HepG2 (cell line): ENCODE measurements around the gene THRA. TPM values are rescaled to one million over a fixed set of nuclear protein-coding genes. Genes with fewer than 3 reads are reported as not detected.

Experiments used
- ISL2 ChIP-seq: sonication (generic); formaldehyde crosslinking; IDR thresholded peaks from 2 replicates; pipeline ENCODE4 v1.5.0; 2020; ENCODE audit warnings: missing genetic modification reagents
- KLF9 ChIP-seq: IDR thresholded peaks from 2 replicates; pipeline ENCODE4 v1.6.1; 2016; ENCODE audit warnings: low read depth
- PAF1 ChIP-seq: IDR thresholded peaks from 2 replicates; pipeline ENCODE4 v1.6.1; 2016; ENCODE audit warnings: missing genetic modification reagents, missing compliant biosample characterization
- PHF8 ChIP-seq: sonication (generic); formaldehyde crosslinking; IDR thresholded peaks from 2 replicates; pipeline ENCODE4 v1.5.0; 2020; ENCODE audit warnings: missing genetic modification reagents
- POLR2AphosphoS2 ChIP-seq: IDR thresholded peaks from 2 replicates; pipeline ENCODE4 v1.6.1; 2011; ENCODE audit warnings: low read depth, low read length, improper control_type of control experiment
- RNF219 ChIP-seq: sonication (generic); formaldehyde crosslinking; IDR thresholded peaks from 2 replicates; pipeline ENCODE4 v1.5.0; 2020; ENCODE audit warnings: mild to moderate bottlenecking, missing genetic modification reagents
- SNRNP70 ChIP-seq: fragments of 200-400 bp; formaldehyde crosslinking; IDR thresholded peaks from 2 replicates; pipeline ENCODE4 v1.6.1; 2017; ENCODE audit warnings: mild to moderate bottlenecking, low read depth, low read length, moderate library complexity
- SP2 ChIP-seq: sonication (generic); formaldehyde crosslinking; IDR thresholded peaks from 2 replicates; pipeline ENCODE4 v1.5.1; 2020; ENCODE audit warnings: mild to moderate bottlenecking, missing genetic modification reagents
- SYNCRIP ChIP-seq: fragments of 200-400 bp; formaldehyde crosslinking; IDR thresholded peaks from 2 replicates; pipeline ENCODE4 v1.6.1; 2018; ENCODE audit warnings: mild to moderate bottlenecking, low read depth, low read length; ENCODE audit not compliant: insufficient read depth
- TGIF2 ChIP-seq: IDR thresholded peaks from 2 replicates; pipeline ENCODE4 v1.6.1; 2016; ENCODE audit warnings: control low read depth, missing compliant biosample characterization
- TOE1 ChIP-seq: sonication (generic); formaldehyde crosslinking; IDR thresholded peaks from 2 replicates; pipeline ENCODE4 v1.4.0; 2020; ENCODE audit warnings: mild to moderate bottlenecking, missing genetic modification reagents
- ZNF101 ChIP-seq: sonication (generic); formaldehyde crosslinking; IDR thresholded peaks from 2 replicates; pipeline ENCODE4 v1.4.0; 2020; ENCODE audit warnings: mild to moderate bottlenecking, low read depth, missing genetic modification reagents, borderline replicate concordance
- ZNF143 ChIP-seq: sonication (generic); formaldehyde crosslinking; IDR thresholded peaks from 2 replicates; pipeline ENCODE4 v1.4.0; 2020; ENCODE audit warnings: missing genetic modification reagents
- ZNF432 ChIP-seq: sonication (generic); formaldehyde crosslinking; IDR thresholded peaks from 2 replicates; pipeline ENCODE4 v1.5.0; 2020; ENCODE audit warnings: missing genetic modification reagents, mild to moderate bottlenecking, borderline replicate concordance
- ZNF781 ChIP-seq: sonication (generic); formaldehyde crosslinking; IDR thresholded peaks from 2 replicates; pipeline ENCODE4 v1.5.1; 2020; ENCODE audit warnings: borderline replicate concordance, mild to moderate bottlenecking, missing genetic modification reagents; ENCODE audit errors: not compliant biosample characterization
- ZNF784 ChIP-seq: sonication (generic); formaldehyde crosslinking; IDR thresholded peaks from 2 replicates; pipeline ENCODE4 v1.5.1; 2020; ENCODE audit warnings: missing genetic modification reagents, mild to moderate bottlenecking, borderline replicate concordance
- ZSCAN29 ChIP-seq: sonication (generic); formaldehyde crosslinking; conservative IDR thresholded peaks from 2 replicates; pipeline ENCODE4 v1.4.0; 2020; ENCODE audit warnings: mild to moderate bottlenecking, missing genetic modification reagents
- polyA plus RNA-seq, 8 experiments: library from polyadenylated mRNA; depleted of rRNA in 3 of 8; stranded (reverse) in 7 of 8; unstranded in 1 of 8; fragments of >200 nt; fragmentation: Illumina TruSeq in 4 of 8; extraction: Trizol in 4 of 8; gene quantifications; 2 replicates each; pipeline versions ENCODE4 v1.2.1 to v1.2.3, GENCODE V29; 2011 to 2016; ENCODE audit warnings: low read depth in 4 of 8, missing spikeins in 1 of 8, mixed read lengths in 1 of 8; ENCODE audit not compliant: insufficient read depth in 1 of 8
- total RNA-seq, 5 experiments: library from RNA; depleted of rRNA; stranded (reverse); fragments of >200 nt; fragmentation: Illumina TruSeq; extraction: Trizol; gene quantifications; 2 replicates each; pipeline ENCODE4 v1.2.3, GENCODE V29; 2016; ENCODE audit warnings: low read depth in 1 of 5
- TF ChIP-seq, protein P1 (sequence below): IDR thresholded peaks from 2 replicates; pipeline ENCODE4 v1.4.0; 2020; ENCODE audit warnings: mild to moderate bottlenecking, missing genetic modification reagents
- TF ChIP-seq, protein P2 (sequence below): IDR thresholded peaks from 2 replicates; pipeline ENCODE4 v1.6.1; 2016; ENCODE audit warnings: mild to moderate bottlenecking, missing biosample characterization, missing genetic modification reagents
- TF ChIP-seq, protein P3 (sequence below): sonication (generic); formaldehyde crosslinking; IDR thresholded peaks from 2 replicates; pipeline ENCODE4 v1.5.0; 2020; ENCODE audit warnings: missing genetic modification reagents

THRA gene
- total and polyA plus RNA-seq, 2 of the 13 experiments (the other 11 are each of a cell fraction or from before 2014, with no cell fraction given): 8.0 to 9.9 TPM

GRCh38 chr17:40111221-40112128, 48.7 kb downstream of the THRA start (continued):
- TF ChIP-seq, protein P1, sequence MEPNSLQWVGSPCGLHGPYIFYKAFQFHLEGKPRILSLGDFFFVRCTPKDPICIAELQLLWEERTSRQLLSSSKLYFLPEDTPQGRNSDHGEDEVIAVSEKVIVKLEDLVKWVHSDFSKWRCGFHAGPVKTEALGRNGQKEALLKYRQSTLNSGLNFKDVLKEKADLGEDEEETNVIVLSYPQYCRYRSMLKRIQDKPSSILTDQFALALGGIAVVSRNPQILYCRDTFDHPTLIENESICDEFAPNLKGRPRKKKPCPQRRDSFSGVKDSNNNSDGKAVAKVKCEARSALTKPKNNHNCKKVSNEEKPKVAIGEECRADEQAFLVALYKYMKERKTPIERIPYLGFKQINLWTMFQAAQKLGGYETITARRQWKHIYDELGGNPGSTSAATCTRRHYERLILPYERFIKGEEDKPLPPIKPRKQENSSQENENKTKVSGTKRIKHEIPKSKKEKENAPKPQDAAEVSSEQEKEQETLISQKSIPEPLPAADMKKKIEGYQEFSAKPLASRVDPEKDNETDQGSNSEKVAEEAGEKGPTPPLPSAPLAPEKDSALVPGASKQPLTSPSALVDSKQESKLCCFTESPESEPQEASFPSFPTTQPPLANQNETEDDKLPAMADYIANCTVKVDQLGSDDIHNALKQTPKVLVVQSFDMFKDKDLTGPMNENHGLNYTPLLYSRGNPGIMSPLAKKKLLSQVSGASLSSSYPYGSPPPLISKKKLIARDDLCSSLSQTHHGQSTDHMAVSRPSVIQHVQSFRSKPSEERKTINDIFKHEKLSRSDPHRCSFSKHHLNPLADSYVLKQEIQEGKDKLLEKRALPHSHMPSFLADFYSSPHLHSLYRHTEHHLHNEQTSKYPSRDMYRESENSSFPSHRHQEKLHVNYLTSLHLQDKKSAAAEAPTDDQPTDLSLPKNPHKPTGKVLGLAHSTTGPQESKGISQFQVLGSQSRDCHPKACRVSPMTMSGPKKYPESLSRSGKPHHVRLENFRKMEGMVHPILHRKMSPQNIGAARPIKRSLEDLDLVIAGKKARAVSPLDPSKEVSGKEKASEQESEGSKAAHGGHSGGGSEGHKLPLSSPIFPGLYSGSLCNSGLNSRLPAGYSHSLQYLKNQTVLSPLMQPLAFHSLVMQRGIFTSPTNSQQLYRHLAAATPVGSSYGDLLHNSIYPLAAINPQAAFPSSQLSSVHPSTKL (CRISPR knock-in tag): peak; percentile 75
- TF ChIP-seq SYNCRIP (no peak), PAF1 (CRISPR knock-in tag) (no peak), RNF219 (CRISPR knock-in tag) (no peak), ZSCAN29 (CRISPR knock-in tag) (no peak), ZNF101 (CRISPR knock-in tag) (no peak), POLR2AphosphoS2 (no peak), ZNF784 (CRISPR knock-in tag) (peak; percentile 81; the same call in 1 of the 2 replicates), PHF8 (CRISPR knock-in tag) (peak; percentile 53), SP2 (CRISPR knock-in tag) (peak; percentile 30; the same call in 1 of the 2 replicates), ISL2 (peak; percentile 58; the same call in 1 of the 2 replicates), TOE1 (CRISPR knock-in tag) (peak; percentile 87; the same call in 1 of the 2 replicates), TGIF2 (CRISPR knock-in tag) (peak; percentile 68; the same call in 1 of the 2 replicates), ZNF143 (peak; percentile 35; the same call in 1 of the 2 replicates), SNRNP70 (no peak), ZNF781 (CRISPR knock-in tag) (peak; percentile 65), ZNF432 (CRISPR knock-in tag) (no peak), KLF9 (no peak)
- TF ChIP-seq, protein P2, sequence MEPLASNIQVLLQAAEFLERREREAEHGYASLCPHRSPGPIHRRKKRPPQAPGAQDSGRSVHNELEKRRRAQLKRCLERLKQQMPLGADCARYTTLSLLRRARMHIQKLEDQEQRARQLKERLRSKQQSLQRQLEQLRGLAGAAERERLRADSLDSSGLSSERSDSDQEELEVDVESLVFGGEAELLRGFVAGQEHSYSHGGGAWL: peak; percentile 29; the same call in 1 of the 2 replicates
- TF ChIP-seq, protein P3, sequence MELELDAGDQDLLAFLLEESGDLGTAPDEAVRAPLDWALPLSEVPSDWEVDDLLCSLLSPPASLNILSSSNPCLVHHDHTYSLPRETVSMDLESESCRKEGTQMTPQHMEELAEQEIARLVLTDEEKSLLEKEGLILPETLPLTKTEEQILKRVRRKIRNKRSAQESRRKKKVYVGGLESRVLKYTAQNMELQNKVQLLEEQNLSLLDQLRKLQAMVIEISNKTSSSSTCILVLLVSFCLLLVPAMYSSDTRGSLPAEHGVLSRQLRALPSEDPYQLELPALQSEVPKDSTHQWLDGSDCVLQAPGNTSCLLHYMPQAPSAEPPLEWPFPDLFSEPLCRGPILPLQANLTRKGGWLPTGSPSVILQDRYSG: 0 out of 2 replicates have a peak, but pooled peaks have one; percentile 10
